Endodermal cell (in vitro differentiated cells): ENCODE data around the gene JPT2. TPM values are rescaled to one million over a fixed set of nuclear protein-coding genes. Genes with fewer than 3 reads are reported as not detected.

ENCODE experiments used
- DNase-seq: peaks from one replicate; pipeline ENCODE4 v3.0.0-alpha.2; 2017
- H3K27ac ChIP-seq: 2 replicates; pipeline ENCODE4 v1.5.1; 2013; ENCODE audit warnings: mild to moderate bottlenecking, low read depth, low read length, moderate library complexity
- H3K27me3 ChIP-seq: 2 replicates; pipeline ENCODE4 v1.6.1; 2013; ENCODE audit warnings: mild to moderate bottlenecking, low read length, moderate library complexity; ENCODE audit not compliant: insufficient read depth, control insufficient read depth, poor library complexity, severe bottlenecking
- H3K36me3 ChIP-seq: 2 replicates; pipeline ENCODE4 v1.7.0; 2013; ENCODE audit warnings: mild to moderate bottlenecking, low read length, moderate library complexity; ENCODE audit not compliant: control insufficient read depth, insufficient read depth
- H3K4me1 ChIP-seq: one replicate; pipeline ENCODE4 v1.7.0; 2013; ENCODE audit warnings: low read length; ENCODE audit not compliant: control insufficient read depth, insufficient read depth
- H3K4me3 ChIP-seq: 2 replicates; pipeline ENCODE4 v1.5.1; 2013; ENCODE audit warnings: mild to moderate bottlenecking, low read length, moderate library complexity
- H3K9ac ChIP-seq: 2 replicates; pipeline ENCODE4 v1.6.1; 2013; ENCODE audit warnings: mild to moderate bottlenecking, low read length, moderate library complexity; ENCODE audit not compliant: poor library complexity, severe bottlenecking; ENCODE audit errors: extremely low read depth
- H3K9me3 ChIP-seq: 2 replicates; pipeline ENCODE4 v1.6.1; 2013; ENCODE audit warnings: mild to moderate bottlenecking, low read length, moderate library complexity; ENCODE audit not compliant: control insufficient read depth
- H3K27ac Mint-ChIP-seq: 2 replicates; pipeline ENCODE4 v1.8.0; 2020; ENCODE audit warnings: mixed read lengths
- H3K27me3 Mint-ChIP-seq: 2 replicates; pipeline ENCODE4 v1.8.0; 2021; ENCODE audit warnings: mild to moderate bottlenecking, mixed read lengths; ENCODE audit not compliant: insufficient read depth
- H3K36me3 Mint-ChIP-seq: 2 replicates; pipeline ENCODE4 v1.8.0; 2020; ENCODE audit warnings: low read depth, mixed read lengths
- H3K4me1 Mint-ChIP-seq: 2 replicates; pipeline ENCODE4 v1.8.0; 2020; ENCODE audit warnings: mixed read lengths
- H3K4me3 Mint-ChIP-seq: 2 replicates; pipeline ENCODE4 v1.8.0; 2020; ENCODE audit warnings: mild to moderate bottlenecking, moderate library complexity, mixed read lengths
- H3K9me3 Mint-ChIP-seq: 2 replicates; pipeline ENCODE4 v1.8.0; 2020; ENCODE audit warnings: mild to moderate bottlenecking, mixed read lengths
- WGBS, 2 experiments: methylation state at CpG; one replicate each; pipeline versions ENCODE4 v1.1.5 to v1.1.7; 2013; ENCODE audit warnings: missing lambda C conversion rate in 2 of 2, mixed read lengths in 1 of 2; ENCODE audit not compliant: insufficient coverage in 1 of 2, insufficient read length in 1 of 2; 5-methylcytosine and 5-hydroxymethylcytosine counted together
- total RNA-seq, 2 donors: library from RNA; stranded (reverse); fragmentation: NEBNext Ultra II Directional in 1 of 2; extraction: Animal tissue kit (Norgen Biotek cat#: 25700) in 1 of 2; gene quantifications; 2 replicates in 1 of 2; 3 replicates in 1 of 2; pipeline ENCODE4 v1.2.1, GENCODE V29; 2021
- TF ChIP-seq, protein P1 (sequence below): fragments of 200-600 bp; sonication (generic); conservative IDR thresholded peaks from 2 replicates; pipeline ENCODE4 v1.5.0; 2021; ENCODE audit warnings: antibody characterized with exemption, mild to moderate bottlenecking

The JPT2 gene
- total RNA-seq, 2 donors from 2014 or later = 161 to 168 TPM

DNA sequence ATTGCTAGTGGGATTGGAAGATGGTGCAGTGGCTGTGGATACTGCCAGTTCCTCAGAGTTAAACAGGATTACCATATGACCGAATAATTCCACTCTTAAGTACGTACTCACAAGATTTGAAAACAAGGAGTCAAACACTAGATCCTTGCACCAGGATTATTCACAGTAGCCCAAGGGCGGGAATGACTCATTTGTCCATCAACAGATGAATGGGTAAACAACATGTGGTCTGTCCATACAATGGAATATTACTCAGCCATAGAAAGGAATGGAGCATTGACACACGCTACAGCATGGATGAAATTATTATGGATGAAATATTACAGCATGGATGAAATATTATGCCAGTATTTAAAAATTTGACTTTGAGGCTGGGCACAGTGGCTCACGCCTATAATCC lies 18.8 kb downstream of the JPT2 start:
- no peaks in the 10 kb centered on the region for H3K4me1 Mint-ChIP-seq

DNA sequence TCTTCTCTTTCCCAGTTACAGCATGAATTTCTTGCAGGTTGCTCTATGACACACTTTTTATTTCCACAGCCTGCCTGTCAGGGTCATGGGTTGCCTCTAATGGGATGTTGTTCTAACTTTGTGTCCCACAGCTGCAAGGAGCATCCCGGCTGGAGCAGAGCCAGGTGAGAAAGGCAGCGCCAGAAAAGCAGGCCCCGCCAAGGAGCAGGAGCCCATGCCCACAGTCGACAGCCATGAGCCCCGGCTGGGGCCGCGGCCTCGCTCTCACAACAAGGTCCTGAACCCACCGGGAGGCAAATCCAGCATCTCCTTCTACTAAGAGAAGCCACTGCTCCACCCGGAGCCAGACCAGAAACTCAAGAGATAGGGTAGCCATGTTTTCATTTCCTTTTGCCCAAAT lies 20.6 kb downstream of the JPT2 start:
- no peak overlapping the region for H3K4me3 Mint-ChIP-seq
- peaks cover 95% of the 10 kb centered on the region for H3K36me3 Mint-ChIP-seq
- H3K27ac Mint-ChIP-seq = no peak overlapping the region
- Histone ChIP-seq H3K27me3 (no peaks in the 10 kb centered on the region), H3K27ac (no peak overlapping the region), H3K36me3 (peaks cover 98% of the 10 kb centered on the region), H3K4me1 (no peaks in the 10 kb centered on the region), H3K9ac (no peak overlapping the region), H3K4me3 (no peak overlapping the region), H3K9me3 (no peaks in the 10 kb centered on the region)
- H3K4me1 Mint-ChIP-seq = no peaks in the 10 kb centered on the region
- 94 to 100% methylated on average over 7 to 10 of the region's 10 CpGs for WGBS, 2 experiments
- TF ChIP-seq, protein P1, sequence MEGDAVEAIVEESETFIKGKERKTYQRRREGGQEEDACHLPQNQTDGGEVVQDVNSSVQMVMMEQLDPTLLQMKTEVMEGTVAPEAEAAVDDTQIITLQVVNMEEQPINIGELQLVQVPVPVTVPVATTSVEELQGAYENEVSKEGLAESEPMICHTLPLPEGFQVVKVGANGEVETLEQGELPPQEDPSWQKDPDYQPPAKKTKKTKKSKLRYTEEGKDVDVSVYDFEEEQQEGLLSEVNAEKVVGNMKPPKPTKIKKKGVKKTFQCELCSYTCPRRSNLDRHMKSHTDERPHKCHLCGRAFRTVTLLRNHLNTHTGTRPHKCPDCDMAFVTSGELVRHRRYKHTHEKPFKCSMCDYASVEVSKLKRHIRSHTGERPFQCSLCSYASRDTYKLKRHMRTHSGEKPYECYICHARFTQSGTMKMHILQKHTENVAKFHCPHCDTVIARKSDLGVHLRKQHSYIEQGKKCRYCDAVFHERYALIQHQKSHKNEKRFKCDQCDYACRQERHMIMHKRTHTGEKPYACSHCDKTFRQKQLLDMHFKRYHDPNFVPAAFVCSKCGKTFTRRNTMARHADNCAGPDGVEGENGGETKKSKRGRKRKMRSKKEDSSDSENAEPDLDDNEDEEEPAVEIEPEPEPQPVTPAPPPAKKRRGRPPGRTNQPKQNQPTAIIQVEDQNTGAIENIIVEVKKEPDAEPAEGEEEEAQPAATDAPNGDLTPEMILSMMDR = no peak
- no peak for DNase-seq
- H3K9me3 Mint-ChIP-seq = no peaks in the 10 kb centered on the region
- no peaks in the 10 kb centered on the region for H3K27me3 Mint-ChIP-seq

More for the DNA sequence above, 18.8 kb downstream of the JPT2 start:
- Histone ChIP-seq H3K27ac (no peak overlapping the region), H3K4me3 (no peak overlapping the region), H3K9ac (no peak overlapping the region), H3K36me3 (peaks cover 98% of the 10 kb centered on the region), H3K27me3 (no peaks in the 10 kb centered on the region), H3K4me1 (no peaks in the 10 kb centered on the region), H3K9me3 (no peaks in the 10 kb centered on the region)
- H3K36me3 Mint-ChIP-seq = peaks cover 96% of the 10 kb centered on the region
- TF ChIP-seq, protein P1 = no peak
- H3K27ac Mint-ChIP-seq = no peak overlapping the region
- H3K27me3 Mint-ChIP-seq = no peaks in the 10 kb centered on the region
- WGBS, 2 experiments = 89 to 96% methylated on average over 5 of the region's 5 CpGs
- no peaks in the 10 kb centered on the region for H3K9me3 Mint-ChIP-seq
- H3K4me3 Mint-ChIP-seq = no peak overlapping the region
- no peak for DNase-seq

DNA sequence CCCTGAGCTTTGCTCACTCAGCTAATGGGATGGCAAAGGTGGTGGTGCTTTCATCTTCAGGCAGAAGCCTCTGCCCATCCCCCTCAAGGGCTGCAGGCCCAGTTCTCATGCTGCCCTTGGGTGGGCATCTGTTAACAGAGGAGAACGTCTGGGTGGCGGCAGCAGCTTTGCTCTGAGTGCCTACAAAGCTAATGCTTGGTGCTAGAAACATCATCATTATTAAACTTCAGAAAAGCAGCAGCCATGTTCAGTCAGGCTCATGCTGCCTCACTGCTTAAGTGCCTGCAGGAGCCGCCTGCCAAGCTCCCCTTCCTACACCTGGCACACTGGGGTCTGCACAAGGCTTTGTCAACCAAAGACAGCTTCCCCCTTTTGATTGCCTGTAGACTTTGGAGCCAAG lies 22.2 kb downstream of the JPT2 start:
- Histone ChIP-seq H3K36me3 (peaks cover 84% of the 10 kb centered on the region), H3K9ac (no peak overlapping the region), H3K4me3 (no peak overlapping the region), H3K27me3 (no peaks in the 10 kb centered on the region), H3K4me1 (no peaks in the 10 kb centered on the region), H3K9me3 (no peaks in the 10 kb centered on the region), H3K27ac (no peak overlapping the region)
- H3K27me3 Mint-ChIP-seq = no peaks in the 10 kb centered on the region
- WGBS, 2 experiments = 92 to 96% methylated on average over 2 to 3 of the region's 3 CpGs
- peak overlapping the region; percentile 6 for H3K27ac Mint-ChIP-seq
- no peak for DNase-seq
- peaks cover 80% of the 10 kb centered on the region for H3K36me3 Mint-ChIP-seq
- no peaks in the 10 kb centered on the region for H3K4me1 Mint-ChIP-seq
- TF ChIP-seq, protein P1 = no peak
- H3K9me3 Mint-ChIP-seq = no peaks in the 10 kb centered on the region
- no peak overlapping the region for H3K4me3 Mint-ChIP-seq
